Measurements from ENCODE around the gene GNG11. TPM values are rescaled to one million over a fixed set of nuclear protein-coding genes. Genes with fewer than 3 reads are reported as not detected.

The GNG11 gene
- total and polyA plus RNA-seq, 3 experiments from 2014 or later = not detected

- no peaks in the 10 kb centered on the region for H3K9me3 Mint-ChIP-seq
- peaks cover 0 to 3% of the 10 kb centered on the region in 2 donors for H3K27me3 Mint-ChIP-seq
- POLR2A ChIA-PET = no interaction called here
- CTCF ChIA-PET = no interaction called here
- no peaks in the 10 kb centered on the region for H3K36me3 ChIP-seq (ENCODE audit: insufficient read depth, low read length)
- H3K36me3 Mint-ChIP-seq = no peaks in the 10 kb centered on the region
- no peaks in the 10 kb centered on the region for H3K27me3 ChIP-seq (ENCODE audit: insufficient read depth, low read length, poor library complexity, severe bottlenecking)
- no peaks in the 10 kb centered on the region for H3K4me1 Mint-ChIP-seq
- no peak for DNase-seq
- H3K27ac Mint-ChIP-seq = no peak overlapping the region
- no peak overlapping the region for H3K4me3 Mint-ChIP-seq
- no peak overlapping the region for H3K27ac ChIP-seq (ENCODE audit: low read depth, low read length)
- no peaks in the 10 kb centered on the region for H3K4me1 ChIP-seq (ENCODE audit: insufficient read depth, low read length)
- H3K4me3 ChIP-seq (ENCODE audit: low read length) = no peak overlapping the region
- no peaks in the 10 kb centered on the region for H3K9me3 ChIP-seq (ENCODE audit: low read length)
Observed at GRCh38 chr7:93945756-93946535, 24.4 kb downstream of the GNG11 start.

GRCh38 chr7:93948106-93948505 is 26.6 kb downstream of the GNG11 start:
- no peak overlapping the region for H3K4me3 ChIP-seq (ENCODE audit: low read length)
- H3K36me3 Mint-ChIP-seq = no peaks in the 10 kb centered on the region
- no peaks in the 10 kb centered on the region for H3K4me1 Mint-ChIP-seq
- H3K4me1 ChIP-seq (ENCODE audit: insufficient read depth, low read length) = no peaks in the 10 kb centered on the region
- H3K9me3 ChIP-seq (ENCODE audit: low read length) = no peaks in the 10 kb centered on the region
- no peak for DNase-seq
- H3K27me3 ChIP-seq (ENCODE audit: insufficient read depth, low read length, poor library complexity, severe bottlenecking) = no peaks in the 10 kb centered on the region
- no peaks in the 10 kb centered on the region for H3K36me3 ChIP-seq (ENCODE audit: insufficient read depth, low read length)
- CTCF ChIA-PET = no interaction called here
- H3K27me3 Mint-ChIP-seq = peaks cover 0 to 3% of the 10 kb centered on the region in 2 donors
- no peak overlapping the region for H3K27ac ChIP-seq (ENCODE audit: low read depth, low read length)
- POLR2A ChIA-PET = no interaction called here
- H3K9me3 Mint-ChIP-seq = no peaks in the 10 kb centered on the region
- H3K27ac Mint-ChIP-seq = no peak overlapping the region
- H3K4me3 Mint-ChIP-seq = no peak overlapping the region

GRCh38 chr7:93948873-93949272 is 27.3 kb downstream of the GNG11 start:
- H3K4me1 ChIP-seq (ENCODE audit: insufficient read depth, low read length) = no peaks in the 10 kb centered on the region
- ChIA-PET CTCF (no interaction called here), POLR2A (no interaction called here)
- no peaks in the 10 kb centered on the region for H3K4me1 Mint-ChIP-seq
- H3K36me3 ChIP-seq (ENCODE audit: insufficient read depth, low read length) = no peaks in the 10 kb centered on the region
- no peak overlapping the region for H3K27ac ChIP-seq (ENCODE audit: low read depth, low read length)
- H3K4me3 Mint-ChIP-seq = no peak overlapping the region
- no peak overlapping the region for H3K4me3 ChIP-seq (ENCODE audit: low read length)
- H3K27ac Mint-ChIP-seq = no peak overlapping the region
- H3K36me3 Mint-ChIP-seq = no peaks in the 10 kb centered on the region
- peaks cover 0 to 2% of the 10 kb centered on the region in 2 donors for H3K27me3 Mint-ChIP-seq
- no peak for DNase-seq
- no peaks in the 10 kb centered on the region for H3K9me3 Mint-ChIP-seq
- H3K9me3 ChIP-seq (ENCODE audit: low read length) = no peaks in the 10 kb centered on the region
- H3K27me3 ChIP-seq (ENCODE audit: insufficient read depth, low read length, poor library complexity, severe bottlenecking) = no peaks in the 10 kb centered on the region

DNA sequence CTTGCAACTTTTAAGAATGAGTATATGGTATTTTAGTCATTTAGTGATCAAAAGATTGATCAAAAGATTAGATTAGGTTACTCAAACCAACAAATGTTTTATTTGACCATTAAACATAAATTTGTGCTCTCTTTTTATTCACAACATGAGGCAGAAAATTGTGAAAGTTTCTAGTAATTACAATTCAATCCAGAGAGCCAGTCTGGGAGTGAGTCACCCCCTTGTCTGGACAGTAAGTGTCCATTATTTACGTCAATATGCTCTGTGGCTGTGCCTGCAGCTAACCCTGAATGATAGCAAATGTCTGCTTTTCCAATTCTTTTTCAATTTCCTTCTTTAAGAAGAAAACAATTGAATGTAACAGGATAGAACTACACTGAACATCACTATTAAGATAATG is 27.9 kb downstream of the GNG11 start:
- Mint-ChIP-seq H3K36me3 (no peaks in the 10 kb centered on the region), H3K27ac (no peak overlapping the region), H3K27me3 (peaks cover 0 to 2% of the 10 kb centered on the region in 2 donors), H3K4me3 (no peak overlapping the region), H3K9me3 (no peaks in the 10 kb centered on the region), H3K4me1 (no peaks in the 10 kb centered on the region)
- H3K9me3 ChIP-seq (ENCODE audit: low read length) = no peaks in the 10 kb centered on the region
- no peak for DNase-seq
- no peaks in the 10 kb centered on the region for H3K4me1 ChIP-seq (ENCODE audit: insufficient read depth, low read length)
- CTCF ChIA-PET = no interaction called here
- POLR2A ChIA-PET = no interaction called here
- H3K27me3 ChIP-seq (ENCODE audit: insufficient read depth, low read length, poor library complexity, severe bottlenecking) = no peaks in the 10 kb centered on the region
- H3K27ac ChIP-seq (ENCODE audit: low read depth, low read length) = no peak overlapping the region
- H3K36me3 ChIP-seq (ENCODE audit: insufficient read depth, low read length) = no peaks in the 10 kb centered on the region
- H3K4me3 ChIP-seq (ENCODE audit: low read length) = no peak overlapping the region

- no peak for DNase-seq
- Mint-ChIP-seq H3K4me3 (no peak overlapping the region), H3K36me3 (peaks cover 0 to 5% (median 0%) of the 10 kb centered on the region in 3 donors), H3K27ac (no peak overlapping the region), H3K4me1 (no peaks in the 10 kb centered on the region), H3K27me3 (peaks cover 0 to 3% of the 10 kb centered on the region in 2 donors), H3K9me3 (no peaks in the 10 kb centered on the region)
- Histone ChIP-seq H3K9me3 (ENCODE audit: low read length) (no peaks in the 10 kb centered on the region), H3K4me1 (ENCODE audit: insufficient read depth, low read length) (no peaks in the 10 kb centered on the region), H3K27me3 (ENCODE audit: insufficient read depth, low read length, poor library complexity, severe bottlenecking) (no peaks in the 10 kb centered on the region), H3K4me3 (ENCODE audit: low read length) (no peak overlapping the region), H3K27ac (ENCODE audit: low read depth, low read length) (no peak overlapping the region), H3K36me3 (ENCODE audit: insufficient read depth, low read length) (no peaks in the 10 kb centered on the region)
- ChIA-PET CTCF (no interaction called here), POLR2A (no interaction called here)
Observed at GRCh38 chr7:93955304-93955703, 33.8 kb downstream of the GNG11 start.

DNA sequence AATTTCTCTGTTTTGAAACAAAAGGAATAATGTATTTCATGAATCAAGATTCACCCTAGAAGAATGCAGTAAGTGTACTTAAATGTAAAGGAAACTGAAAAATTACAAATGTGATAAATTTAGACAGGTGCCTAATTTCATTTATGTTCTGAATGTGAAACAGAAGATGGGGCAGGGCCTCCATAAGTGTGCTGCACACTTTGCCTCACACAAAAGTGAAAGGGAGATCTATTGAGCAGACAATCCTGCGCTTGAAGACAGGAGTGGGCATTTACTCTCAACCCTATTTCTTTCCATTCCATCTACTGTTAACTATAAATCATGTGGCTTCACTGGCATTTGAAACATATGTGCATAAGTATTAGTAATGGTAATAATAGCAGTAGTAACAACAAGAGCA is 36.2 kb downstream of the GNG11 start:
- DNase-seq = no peak
- no peaks in the 10 kb centered on the region for H3K27me3 ChIP-seq (ENCODE audit: insufficient read depth, low read length, poor library complexity, severe bottlenecking)
- H3K36me3 ChIP-seq (ENCODE audit: insufficient read depth, low read length) = no peaks in the 10 kb centered on the region
- Mint-ChIP-seq H3K27me3 (peaks cover 0 to 3% of the 10 kb centered on the region in 2 donors), H3K9me3 (no peaks in the 10 kb centered on the region), H3K4me1 (no peaks in the 10 kb centered on the region), H3K36me3 (peaks cover 0 to 5% (median 0%) of the 10 kb centered on the region in 3 donors), H3K4me3 (no peak overlapping the region), H3K27ac (no peak overlapping the region)
- ChIA-PET POLR2A (no interaction called here), CTCF (no interaction called here)
- no peak overlapping the region for H3K27ac ChIP-seq (ENCODE audit: low read depth, low read length)
- H3K4me1 ChIP-seq (ENCODE audit: insufficient read depth, low read length) = no peaks in the 10 kb centered on the region
- no peaks in the 10 kb centered on the region for H3K9me3 ChIP-seq (ENCODE audit: low read length)
- H3K4me3 ChIP-seq (ENCODE audit: low read length) = no peak overlapping the region

DNA sequence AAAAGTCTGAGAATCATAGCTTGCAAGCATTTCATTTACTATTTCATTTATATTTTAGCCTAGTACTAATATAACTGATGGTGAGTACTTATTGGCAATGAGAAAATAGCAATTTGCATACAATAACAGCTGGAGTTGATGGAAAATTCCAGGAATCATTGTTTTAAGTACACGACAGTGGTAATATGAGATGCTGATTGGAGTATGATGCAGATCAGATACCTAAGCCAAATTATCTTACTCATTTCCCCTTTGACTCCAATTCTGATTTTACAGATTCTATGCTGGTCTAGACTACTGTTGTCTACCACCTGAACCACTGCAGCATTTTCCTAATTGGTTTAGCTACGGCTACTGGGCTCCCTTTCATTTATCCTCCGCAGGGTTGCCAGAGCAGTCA is 36.7 kb downstream of the GNG11 start:
- no peaks in the 10 kb centered on the region for H3K9me3 Mint-ChIP-seq
- ChIA-PET CTCF (no interaction called here), POLR2A (no interaction called here)
- no peaks in the 10 kb centered on the region for H3K9me3 ChIP-seq (ENCODE audit: low read length)
- peaks cover 0 to 3% of the 10 kb centered on the region in 2 donors for H3K27me3 Mint-ChIP-seq
- no peak overlapping the region for H3K27ac Mint-ChIP-seq
- H3K27me3 ChIP-seq (ENCODE audit: insufficient read depth, low read length, poor library complexity, severe bottlenecking) = no peaks in the 10 kb centered on the region
- no peak overlapping the region for H3K4me3 Mint-ChIP-seq
- H3K27ac ChIP-seq (ENCODE audit: low read depth, low read length) = no peak overlapping the region
- no peaks in the 10 kb centered on the region for H3K36me3 ChIP-seq (ENCODE audit: insufficient read depth, low read length)
- no peaks in the 10 kb centered on the region for H3K4me1 ChIP-seq (ENCODE audit: insufficient read depth, low read length)
- DNase-seq = no peak
- H3K4me1 Mint-ChIP-seq = no peaks in the 10 kb centered on the region
- no peak overlapping the region for H3K4me3 ChIP-seq (ENCODE audit: low read length)
- H3K36me3 Mint-ChIP-seq = peaks cover 0 to 5% (median 0%) of the 10 kb centered on the region in 3 donors

- POLR2A ChIA-PET = no interaction called here
- Histone ChIP-seq H3K36me3 (ENCODE audit: insufficient read depth, low read length) (no peaks in the 10 kb centered on the region), H3K27ac (ENCODE audit: low read depth, low read length) (no peak overlapping the region), H3K27me3 (ENCODE audit: insufficient read depth, low read length, poor library complexity, severe bottlenecking) (no peaks in the 10 kb centered on the region), H3K4me3 (ENCODE audit: low read length) (no peak overlapping the region), H3K9me3 (ENCODE audit: low read length) (no peaks in the 10 kb centered on the region), H3K4me1 (ENCODE audit: insufficient read depth, low read length) (no peaks in the 10 kb centered on the region)
- Mint-ChIP-seq H3K27me3 (peaks cover 0 to 3% of the 10 kb centered on the region in 2 donors), H3K27ac (no peak overlapping the region), H3K4me1 (no peaks in the 10 kb centered on the region), H3K4me3 (no peak overlapping the region), H3K36me3 (peaks cover 0 to 7% (median 0%) of the 10 kb centered on the region in 3 donors), H3K9me3 (no peaks in the 10 kb centered on the region)
- CTCF ChIA-PET = no interaction called here
- no peak for DNase-seq
Observed at GRCh38 chr7:93958651-93959050, 37.1 kb downstream of the GNG11 start.
